ENCODE measurements around the gene AAK1.
"Not testable (repeated sequence)": the region's sequence is repeated elsewhere in the genome, so short reads cannot be mapped to it uniquely, and the experiment has no call there.

The AAK1 gene

GRCh38 chr2:69474688-69475087 is 168.9 kb downstream of the AAK1 start:
- no peak for DNase-seq

GRCh38 chr2:69471793-69472192 is 171.7 kb downstream of the AAK1 start:
- DNase-seq = no peak

- no peak for DNase-seq
Observed at GRCh38 chr2:69470911-69471310, 172.6 kb downstream of the AAK1 start.

GRCh38 chr2:69469784-69470183 is 173.8 kb downstream of the AAK1 start:
- no peak for DNase-seq

- no peak for DNase-seq
Observed at GRCh38 chr2:69469375-69469774, 174.2 kb downstream of the AAK1 start.

- DNase-seq = no peak
Observed at GRCh38 chr2:69466728-69467127, 176.8 kb downstream of the AAK1 start.

- no peak for DNase-seq
Observed at GRCh38 chr2:69465513-69466456, 177.8 kb downstream of the AAK1 start.

GRCh38 chr2:69464575-69464974 is 179.0 kb downstream of the AAK1 start:
- no peak for DNase-seq

GRCh38 chr2:69462780-69463179 is 180.8 kb downstream of the AAK1 start:
- no peak for DNase-seq

GRCh38 chr2:69461404-69461803 is 182.1 kb downstream of the AAK1 start:
- DNase-seq = no peak

GRCh38 chr2:69459936-69460335 is 183.6 kb downstream of the AAK1 start:
- DNase-seq = no peak

GRCh38 chr2:69456950-69457445 is 186.5 kb downstream of the AAK1 start:
- no peak for DNase-seq

GRCh38 chr2:69456154-69456553 is 187.4 kb downstream of the AAK1 start:
- DNase-seq = no peak

GRCh38 chr2:69454976-69455375 is 188.6 kb downstream of the AAK1 start:
- DNase-seq = no peak

- DNase-seq = no peak
Observed at GRCh38 chr2:69453475-69454129, 189.9 kb downstream of the AAK1 start.

GRCh38 chr2:69452687-69453086 is 190.9 kb downstream of the AAK1 start:
- no peak for DNase-seq

GRCh38 chr2:69450735-69451416 is 192.7 kb downstream of the AAK1 start:
- no peak for DNase-seq

- DNase-seq = no peak
Observed at GRCh38 chr2:69449906-69450305, 193.6 kb downstream of the AAK1 start.

GRCh38 chr2:69443673-69444072 is 199.9 kb downstream of the AAK1 start:
- not testable (repeated sequence) for DNase-seq

GRCh38 chr2:69439499-69439898 is 204.0 kb downstream of the AAK1 start:
- not testable (repeated sequence) for DNase-seq

- no peak for DNase-seq
Observed at GRCh38 chr2:69438580-69438979, 205.0 kb downstream of the AAK1 start.

GRCh38 chr2:69437751-69438154 is 205.8 kb downstream of the AAK1 start:
- no peak for DNase-seq

All from stimulated activated naive CD4-positive, alpha-beta T cell treated with Interleukin-2 at 50 U/mL for 16 hours (primary cell).